GM21423 (cell line): ENCODE results near the gene FRZB.

ENCODE experiments used
- ATAC-seq: cut with Tn5 transposase; IDR thresholded peaks from one replicate; pipeline ENCODE4 v1.9.1; 2021; ENCODE audit warnings: mild to moderate bottlenecking, moderate library complexity; ENCODE audit not compliant: unreplicated experiment

FRZB gene

DNA sequence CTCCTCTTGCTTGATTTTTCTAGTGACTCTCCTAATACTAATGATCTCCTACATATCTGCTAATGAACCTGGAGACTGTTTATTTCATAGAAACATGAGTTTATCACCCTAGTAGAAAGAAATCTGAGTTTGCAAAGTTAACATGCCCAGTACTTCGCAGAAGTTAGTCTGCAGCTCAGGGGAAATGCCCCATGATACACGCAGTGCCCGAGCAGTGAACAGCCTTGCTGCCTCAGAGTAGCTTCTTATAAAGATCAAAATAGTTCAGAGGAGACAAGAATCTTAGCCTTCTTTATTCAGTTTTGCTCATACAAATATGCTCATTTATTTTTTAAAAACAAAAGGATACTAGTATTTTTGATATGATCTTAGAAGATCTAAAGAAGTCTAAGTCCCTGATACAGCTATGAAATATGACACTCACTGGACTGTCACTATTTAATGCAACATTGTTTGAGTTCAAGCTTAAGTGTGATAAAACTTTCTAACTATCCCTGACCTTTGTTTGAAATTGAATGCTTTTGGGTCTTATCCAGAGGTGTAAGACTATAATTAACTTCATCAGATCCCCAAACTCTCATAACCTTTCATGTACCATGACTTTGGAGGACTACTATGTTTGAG, 20.5 kb downstream of the FRZB start:
- no peak for ATAC-seq

- no peak for ATAC-seq
Observed at GRCh38 chr2:182836451-182836850, 30.0 kb downstream of the FRZB start.

DNA sequence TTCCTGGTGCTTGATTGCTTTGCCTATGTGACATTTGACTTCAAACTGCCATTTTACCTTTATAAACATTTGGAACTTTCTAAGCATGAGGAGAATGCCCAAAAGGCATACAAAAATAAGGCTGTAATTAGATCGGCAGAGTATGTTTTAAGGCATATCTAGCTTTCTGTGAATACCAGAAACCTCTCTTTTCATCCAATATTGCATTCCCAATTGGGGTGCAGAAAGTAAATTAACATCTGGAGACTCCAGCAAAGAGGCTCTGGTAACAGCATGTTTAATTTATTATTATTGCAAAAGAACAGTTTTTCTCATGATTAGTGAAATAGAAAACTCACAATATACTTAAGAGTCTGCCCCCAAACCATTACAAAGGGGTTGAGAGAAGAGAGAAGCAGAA, 32.1 kb downstream of the FRZB start:
- no peak for ATAC-seq

DNA sequence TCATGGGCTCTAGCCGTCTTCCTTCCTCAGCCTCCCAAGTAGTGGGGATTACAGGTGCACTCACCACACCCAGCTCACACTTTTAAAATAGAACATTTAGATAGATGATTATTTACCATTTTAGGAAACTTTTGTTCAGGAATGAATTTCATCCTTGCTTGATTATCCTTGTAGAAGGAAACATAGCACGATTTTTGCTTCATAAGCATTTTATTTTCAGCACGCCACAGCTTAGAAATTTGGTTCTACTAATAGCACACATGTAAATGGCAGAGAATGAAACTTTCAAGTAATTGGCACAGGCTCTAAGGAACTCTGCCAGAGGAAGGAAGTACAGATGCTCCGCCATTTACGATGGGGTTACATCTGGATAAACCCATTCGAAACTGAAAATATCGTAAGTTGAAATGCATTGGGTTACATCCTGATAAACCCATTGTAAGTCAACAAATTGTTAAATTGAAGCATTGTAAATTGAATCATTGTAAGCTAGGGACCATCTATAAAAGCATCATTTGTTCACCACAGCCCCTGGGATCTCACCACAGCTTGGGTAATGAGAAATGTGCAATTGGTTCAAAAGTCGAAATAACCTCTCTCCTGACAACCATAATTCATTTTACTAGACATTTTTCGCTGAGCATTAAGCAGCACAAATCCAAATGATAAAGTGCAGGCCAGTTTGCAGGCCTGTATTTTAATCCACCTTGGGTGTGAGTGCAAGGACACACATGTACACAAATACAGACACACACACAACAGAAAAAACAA, 33.2 kb downstream of the FRZB start:
- ATAC-seq = no peak

DNA sequence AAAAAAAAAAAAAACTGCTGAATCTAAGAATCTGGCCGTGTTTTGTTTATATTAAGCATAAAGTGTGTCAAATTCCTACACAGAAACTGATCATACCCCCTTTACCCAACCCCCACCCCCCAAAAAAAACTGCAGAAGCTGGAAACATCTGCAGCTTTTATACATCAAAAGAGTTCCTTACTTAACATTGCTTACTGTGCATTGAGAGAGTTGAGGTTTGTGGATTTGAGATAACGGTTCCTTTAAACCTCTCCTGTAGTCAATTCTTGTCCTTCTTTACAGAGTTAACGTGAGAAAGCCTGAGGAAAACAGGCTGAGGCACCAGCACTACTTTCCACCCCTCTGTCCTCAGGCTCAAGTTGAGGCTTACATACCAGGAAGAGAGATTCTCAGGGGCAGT, 34.5 kb downstream of the FRZB start:
- no peak for ATAC-seq

DNA sequence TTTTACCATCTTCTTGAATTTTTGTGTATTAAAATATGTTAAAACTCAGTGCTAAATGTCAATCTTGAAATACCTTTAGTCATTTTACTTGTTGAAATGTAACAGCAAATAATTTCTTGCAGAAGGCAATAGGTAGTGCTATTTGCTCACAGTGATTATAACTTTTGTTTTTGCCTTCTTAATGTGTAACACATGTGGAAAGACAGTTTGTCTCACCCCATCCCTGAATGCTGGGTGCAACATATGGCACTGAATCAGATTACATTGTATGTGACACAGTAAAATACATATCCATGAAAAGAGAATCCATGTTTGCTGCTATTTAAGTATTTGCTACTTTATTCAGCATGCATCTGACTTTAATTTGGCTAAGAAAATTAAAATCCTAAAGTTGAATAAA, 35.3 kb downstream of the FRZB start:
- ATAC-seq = no peak

DNA sequence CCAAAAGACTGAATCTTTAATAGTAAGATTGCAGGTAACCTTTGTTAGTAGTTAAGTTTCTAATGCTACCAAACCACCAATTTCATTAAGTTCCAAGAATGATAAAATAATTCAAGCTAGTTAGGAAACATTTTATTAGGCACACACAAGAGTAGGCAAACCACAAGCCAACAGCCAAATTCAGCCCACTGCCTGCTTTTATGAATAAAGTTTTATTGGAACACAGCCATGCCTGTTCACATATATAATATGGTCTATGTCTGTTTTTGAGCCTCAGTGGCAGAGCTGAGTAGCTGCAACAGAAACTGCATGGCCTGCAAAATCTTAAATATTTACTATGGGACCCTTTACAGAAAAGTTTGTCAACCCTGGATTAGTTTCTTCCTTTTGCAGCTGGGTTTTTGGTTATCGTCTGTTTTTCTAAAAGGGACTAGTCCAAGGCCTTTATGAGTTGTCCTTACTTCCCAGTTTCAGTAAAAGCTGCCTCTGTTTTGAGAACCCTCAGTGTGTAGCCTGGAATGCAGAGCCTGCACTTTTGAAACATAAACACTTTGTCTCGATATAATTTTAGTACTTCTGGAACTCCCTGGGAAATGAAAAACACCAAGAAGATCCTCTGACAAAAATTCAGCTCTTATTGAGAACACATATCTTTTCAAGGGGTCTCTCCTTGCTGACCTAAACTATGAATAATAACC, 39.1 kb downstream of the FRZB start:
- ATAC-seq = no peak

DNA sequence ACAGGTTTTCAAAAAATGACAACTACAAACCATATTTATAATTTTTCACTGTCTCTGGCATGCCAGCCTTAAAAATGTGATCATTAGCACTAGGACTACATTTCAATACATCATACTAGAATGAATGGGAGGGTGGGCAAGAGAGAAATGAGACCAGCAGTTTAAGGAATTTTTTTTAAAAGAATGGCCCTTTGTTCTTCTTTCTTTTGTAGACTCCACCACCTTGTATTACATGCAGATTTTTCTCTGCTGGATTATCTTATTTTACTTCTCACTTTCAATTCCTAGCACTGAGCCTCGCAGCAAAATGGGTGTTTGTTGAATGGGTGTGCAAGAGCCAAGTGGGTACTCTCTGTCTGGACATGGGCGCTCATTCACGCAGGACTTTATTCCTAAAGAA, 39.9 kb downstream of the FRZB start:
- no peak for ATAC-seq

- no peak for ATAC-seq
Observed at GRCh38 chr2:182826064-182826463, 40.4 kb downstream of the FRZB start.

- no peak for ATAC-seq
Observed at GRCh38 chr2:182824767-182825158, 41.7 kb downstream of the FRZB start.

- ATAC-seq = no peak
Observed at GRCh38 chr2:182824056-182824766, 42.2 kb downstream of the FRZB start.

DNA sequence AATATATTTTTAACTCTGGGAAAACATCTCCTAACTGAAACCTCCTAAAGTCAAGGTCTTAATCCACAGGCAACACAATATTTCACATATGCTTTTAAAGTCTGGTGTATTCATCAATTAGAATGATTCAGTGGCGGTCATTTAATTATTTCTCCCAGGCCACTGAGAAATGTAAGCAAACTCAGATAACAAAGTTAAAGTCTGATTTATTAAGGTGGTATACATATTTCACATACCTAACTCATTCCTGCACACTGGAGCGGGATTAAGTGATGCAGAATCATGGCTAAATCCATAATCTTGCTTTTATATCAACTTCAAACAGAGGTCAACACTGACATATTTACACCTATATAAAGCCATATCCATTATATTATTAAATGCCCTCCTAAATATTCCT, 43.7 kb downstream of the FRZB start:
- no peak for ATAC-seq

DNA sequence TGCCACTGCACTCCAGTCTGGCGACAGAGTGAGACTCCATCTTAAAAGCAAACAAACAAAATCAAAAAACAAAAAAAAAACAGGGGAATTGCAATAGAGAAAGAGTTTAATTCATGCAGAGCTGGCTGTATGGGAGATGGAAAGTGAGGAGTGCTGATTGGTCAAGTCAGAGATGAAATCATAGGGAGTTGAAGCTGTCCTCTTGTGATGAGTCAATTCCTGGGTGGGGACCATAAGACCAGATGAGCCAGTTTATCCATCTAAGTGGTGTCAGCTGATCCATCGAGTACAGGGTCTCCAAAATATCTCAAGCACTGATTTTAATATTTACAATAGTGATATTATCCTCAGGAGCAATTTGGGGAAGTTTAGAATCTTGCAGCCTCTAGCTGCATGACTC, 45.3 kb downstream of the FRZB start:
- no peak for ATAC-seq

- ATAC-seq = no peak
Observed at GRCh38 chr2:182819412-182819811, 47.0 kb downstream of the FRZB start.

GRCh38 chr2:182818925-182819324, 47.5 kb downstream of the FRZB start:
- no peak for ATAC-seq

GRCh38 chr2:182818501-182818900, 47.9 kb downstream of the FRZB start:
- ATAC-seq = no peak

DNA sequence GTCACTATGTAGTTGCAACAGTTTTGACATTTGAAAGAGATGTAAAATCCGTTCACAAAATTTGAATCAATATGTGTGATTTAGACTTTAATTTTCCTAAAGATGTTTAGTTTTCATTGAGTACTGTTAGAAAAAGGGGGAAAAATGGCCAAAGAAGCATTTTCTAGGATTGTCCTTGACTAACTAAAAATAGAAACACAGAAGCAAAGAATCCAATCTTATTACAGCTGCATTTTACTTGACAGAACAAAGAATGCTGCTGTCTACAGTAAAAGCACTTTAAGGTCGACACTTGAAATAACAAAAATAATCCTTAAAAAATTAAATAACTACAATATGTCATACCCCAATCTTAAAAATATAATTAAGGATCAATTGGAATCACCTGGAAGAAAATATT, 48.9 kb downstream of the FRZB start:
- ATAC-seq = no peak

DNA sequence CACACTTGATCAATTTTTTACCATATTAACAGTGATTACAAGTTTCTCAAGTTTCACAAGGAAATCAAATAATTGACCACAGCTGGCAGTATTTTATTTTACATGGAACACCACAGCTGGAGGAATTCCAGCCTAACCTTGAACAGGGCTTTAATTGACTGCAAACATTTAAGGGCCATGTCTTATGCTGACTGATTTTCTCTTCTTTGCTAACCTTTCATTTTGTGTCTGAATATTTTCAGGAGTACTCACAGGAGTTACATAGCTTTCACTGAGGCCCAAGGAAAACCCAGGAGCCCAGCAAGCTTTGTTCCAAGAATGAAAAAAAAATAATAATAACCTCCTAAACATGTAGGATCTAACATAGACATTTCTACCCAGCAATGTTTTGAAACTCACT, 49.6 kb downstream of the FRZB start:
- ATAC-seq = no peak

GRCh38 chr2:182814804-182815203, 51.6 kb downstream of the FRZB start:
- no peak for ATAC-seq

GRCh38 chr2:182814380-182814779, 52.1 kb downstream of the FRZB start:
- ATAC-seq = no peak

GRCh38 chr2:182810087-182810486, 56.4 kb downstream of the FRZB start:
- no peak for ATAC-seq

- no peak for ATAC-seq
Observed at GRCh38 chr2:182807319-182807718, 59.1 kb downstream of the FRZB start.
